Measurements from ENCODE around the gene ETS1.

Gene ETS1

GRCh38 chr11:128610721-128611617 is 23.6 kb upstream of the ETS1 start:
- H3K27me3 Mint-ChIP-seq = no peaks in the 10 kb centered on the region
- peak overlapping the region; percentile 93 for H3K27ac Mint-ChIP-seq
- DNase-seq (ENCODE audit: low spot score in 2 of 2) (peak; percentile 78 to 84), ATAC-seq (ENCODE audit: low read depth) (peak; percentile 92)
- peak overlapping the region; percentile 48 for H3K4me3 Mint-ChIP-seq
- H3K4me1 Mint-ChIP-seq = peaks cover 59% of the 10 kb centered on the region
- no peaks in the 10 kb centered on the region for H3K36me3 Mint-ChIP-seq
- H3K9me3 Mint-ChIP-seq = no peaks in the 10 kb centered on the region

GRCh38 chr11:128609785-128610184 is 22.4 kb upstream of the ETS1 start:
- Mint-ChIP-seq H3K27ac (peak overlapping the region; percentile 93), H3K4me1 (peaks cover 61% of the 10 kb centered on the region), H3K27me3 (no peaks in the 10 kb centered on the region), H3K4me3 (peak overlapping the region; percentile 54), H3K9me3 (no peaks in the 10 kb centered on the region), H3K36me3 (no peaks in the 10 kb centered on the region)
- peak in 1 of 2 donors; percentile 5 for DNase-seq (ENCODE audit: low spot score in 2 of 2)
- ATAC-seq (ENCODE audit: low read depth) = no peak

- peak overlapping the region; percentile 93 for H3K27ac Mint-ChIP-seq
- H3K4me1 Mint-ChIP-seq = peaks cover 65% of the 10 kb centered on the region
Observed at GRCh38 chr11:128608746-128609407, 21.5 kb upstream of the ETS1 start.

GRCh38 chr11:128607819-128608218 is 20.5 kb upstream of the ETS1 start:
- Mint-ChIP-seq H3K27me3 (no peaks in the 10 kb centered on the region), H3K4me3 (no peak overlapping the region), H3K4me1 (peaks cover 69% of the 10 kb centered on the region), H3K9me3 (no peaks in the 10 kb centered on the region), H3K36me3 (no peaks in the 10 kb centered on the region), H3K27ac (peak overlapping the region; percentile 68)
- ATAC-seq (ENCODE audit: low read depth) (no peak), DNase-seq (ENCODE audit: low spot score in 2 of 2) (no peak)

More at GRCh38 chr11:128608746-128609407, 21.5 kb upstream of the ETS1 start:
- Mint-ChIP-seq H3K36me3 (no peaks in the 10 kb centered on the region), H3K4me3 (peak overlapping the region; percentile 4), H3K27me3 (no peaks in the 10 kb centered on the region), H3K9me3 (no peaks in the 10 kb centered on the region)
- ATAC-seq (ENCODE audit: low read depth) (no peak), DNase-seq (ENCODE audit: low spot score in 2 of 2) (no peak)

GRCh38 chr11:128604723-128605122 is 17.4 kb upstream of the ETS1 start:
- peak overlapping the region; percentile 78 for H3K27ac Mint-ChIP-seq
- ATAC-seq (ENCODE audit: low read depth) = no peak
- no peaks in the 10 kb centered on the region for H3K27me3 Mint-ChIP-seq

GRCh38 chr11:128603752-128604414 is 16.5 kb upstream of the ETS1 start:
- Mint-ChIP-seq H3K4me1 (peaks cover 51% of the 10 kb centered on the region), H3K27me3 (no peaks in the 10 kb centered on the region), H3K4me3 (peak overlapping the region; percentile 9), H3K9me3 (no peaks in the 10 kb centered on the region), H3K27ac (peak overlapping the region; percentile 78), H3K36me3 (no peaks in the 10 kb centered on the region)
- DNase-seq (ENCODE audit: low spot score in 2 of 2) = no peak
- ATAC-seq (ENCODE audit: low read depth) = peak; percentile 37

More at GRCh38 chr11:128604723-128605122, 17.4 kb upstream of the ETS1 start:
- Mint-ChIP-seq H3K4me3 (no peak overlapping the region), H3K9me3 (no peaks in the 10 kb centered on the region), H3K36me3 (no peaks in the 10 kb centered on the region), H3K4me1 (peaks cover 50% of the 10 kb centered on the region)
- no peak for DNase-seq (ENCODE audit: low spot score in 2 of 2)

GRCh38 chr11:128603003-128603696 is 15.8 kb upstream of the ETS1 start:
- no peaks in the 10 kb centered on the region for H3K27me3 Mint-ChIP-seq
- no peaks in the 10 kb centered on the region for H3K36me3 Mint-ChIP-seq
- H3K4me1 Mint-ChIP-seq = peaks cover 50% of the 10 kb centered on the region
- no peak overlapping the region for H3K4me3 Mint-ChIP-seq
- H3K9me3 Mint-ChIP-seq = no peaks in the 10 kb centered on the region
- ATAC-seq (ENCODE audit: low read depth) (no peak), DNase-seq (ENCODE audit: low spot score in 2 of 2) (no peak)
- H3K27ac Mint-ChIP-seq = peak overlapping the region; percentile 78

- Mint-ChIP-seq H3K27ac (peak overlapping the region; percentile 9), H3K27me3 (no peaks in the 10 kb centered on the region), H3K36me3 (no peaks in the 10 kb centered on the region), H3K4me3 (peak overlapping the region; percentile 7), H3K4me1 (peaks cover 43% of the 10 kb centered on the region), H3K9me3 (peaks cover 2% of the 10 kb centered on the region)
- DNase-seq (ENCODE audit: low spot score in 2 of 2) = no peak
- ATAC-seq (ENCODE audit: low read depth) = no peak
Observed at GRCh38 chr11:128599729-128600128, 12.4 kb upstream of the ETS1 start.

- H3K36me3 Mint-ChIP-seq = no peaks in the 10 kb centered on the region
- H3K4me3 Mint-ChIP-seq = no peak overlapping the region
- H3K9me3 Mint-ChIP-seq = peaks cover 3% of the 10 kb centered on the region
- peaks cover 36% of the 10 kb centered on the region for H3K4me1 Mint-ChIP-seq
- ATAC-seq (ENCODE audit: low read depth) = no peak
- H3K27ac Mint-ChIP-seq = peak overlapping the region; percentile 9
- DNase-seq (ENCODE audit: low spot score in 2 of 2) = no peak
- H3K27me3 Mint-ChIP-seq = no peaks in the 10 kb centered on the region
Observed at GRCh38 chr11:128598506-128599150, 11.3 kb upstream of the ETS1 start.

- no peak for DNase-seq (ENCODE audit: low spot score in 2 of 2)
- ATAC-seq (ENCODE audit: low read depth) = no peak
- no peaks in the 10 kb centered on the region for H3K27me3 Mint-ChIP-seq
Observed at GRCh38 chr11:128598096-128598495, 10.7 kb upstream of the ETS1 start.

GRCh38 chr11:128597209-128597608 is 9.9 kb upstream of the ETS1 start:
- Mint-ChIP-seq H3K4me1 (peaks cover 28% of the 10 kb centered on the region), H3K27ac (no peak overlapping the region), H3K27me3 (no peaks in the 10 kb centered on the region), H3K9me3 (peaks cover 3% of the 10 kb centered on the region), H3K4me3 (no peak overlapping the region), H3K36me3 (no peaks in the 10 kb centered on the region)
- DNase-seq (ENCODE audit: low spot score in 2 of 2) (no peak), ATAC-seq (ENCODE audit: low read depth) (no peak)

More at GRCh38 chr11:128598096-128598495, 10.7 kb upstream of the ETS1 start:
- H3K27ac Mint-ChIP-seq = no peak overlapping the region
- H3K36me3 Mint-ChIP-seq = no peaks in the 10 kb centered on the region
- H3K4me3 Mint-ChIP-seq = no peak overlapping the region
- H3K4me1 Mint-ChIP-seq = peaks cover 30% of the 10 kb centered on the region
- H3K9me3 Mint-ChIP-seq = peaks cover 3% of the 10 kb centered on the region

GRCh38 chr11:128596250-128596649 is 8.9 kb upstream of the ETS1 start:
- peak; percentile 64 for ATAC-seq (ENCODE audit: low read depth)
- Mint-ChIP-seq H3K4me3 (no peak overlapping the region), H3K9me3 (peaks cover 3% of the 10 kb centered on the region), H3K27me3 (no peaks in the 10 kb centered on the region), H3K36me3 (no peaks in the 10 kb centered on the region), H3K27ac (no peak overlapping the region), H3K4me1 (peaks cover 28% of the 10 kb centered on the region)
- no peak for DNase-seq (ENCODE audit: low spot score in 2 of 2)

- DNase-seq (ENCODE audit: low spot score in 2 of 2) (no peak), ATAC-seq (ENCODE audit: low read depth) (no peak)
- Mint-ChIP-seq H3K4me1 (peaks cover 28% of the 10 kb centered on the region), H3K27me3 (no peaks in the 10 kb centered on the region), H3K36me3 (no peaks in the 10 kb centered on the region), H3K9me3 (peaks cover 3% of the 10 kb centered on the region), H3K4me3 (no peak overlapping the region), H3K27ac (no peak overlapping the region)
Observed at GRCh38 chr11:128595775-128596174, 8.4 kb upstream of the ETS1 start.
